T-helper 9 cell (primary cell): ENCODE data around the gene PCDH1.
A peak's percentile ranks its signal among the peaks of the same experiment; 100 is the strongest.
"Not testable (repeated sequence)": the region's sequence is repeated elsewhere in the genome, so short reads cannot be mapped to it uniquely, and the experiment has no call there.

ENCODE experiments used
- DNase-seq: peaks from one replicate; pipeline ENCODE4 v3.0.0-alpha.2; 2020
- total RNA-seq, 2 donors: gene quantifications; one replicate each; lab custom pipeline; 2026; lab: John Stamatoyannopoulos, UW

The PCDH1 gene
- total RNA-seq, result 0 to 0.42 reads per million in 2 donors

- peak; percentile 23 for DNase-seq
These were observed at the start of gene PCDH1 for GRCh38 chr5:141878186-141878710. PCDH1 (minus strand) TSS chr5:141878410; CDS start chr5:141878262, 148 bp downstream.

DNA sequence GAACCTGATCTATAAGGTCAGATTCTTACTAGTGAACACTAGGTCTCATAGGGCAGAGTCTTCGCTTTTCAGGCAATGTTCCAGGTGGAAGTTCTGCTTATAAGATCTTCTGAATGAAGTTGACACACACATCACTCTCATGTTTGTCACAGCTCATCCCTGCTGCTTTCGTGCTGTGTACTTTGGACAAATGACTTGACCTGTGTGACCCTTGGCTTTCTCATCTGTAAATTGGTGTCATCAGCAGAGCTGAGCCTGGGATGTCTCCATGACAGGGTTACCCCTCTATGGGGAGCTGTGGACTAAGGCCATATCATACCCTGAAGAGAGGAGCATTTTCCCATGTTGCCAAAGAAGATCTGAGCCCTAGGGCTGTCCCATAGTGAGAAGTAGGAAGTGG lies 48.2 kb upstream of the PCDH1 start:
- no peak for DNase-seq

- DNase-seq, result peak; percentile 81
These were observed 45.5 kb upstream of the PCDH1 start, which contains the start of gene DELE1 for GRCh38 chr5:141923448-141924313. DELE1 (plus strand) TSS chr5:141923871; CDS start chr5:141923942, 71 bp downstream.

GRCh38 chr5:141922827-141923447 lies 44.7 kb upstream of the PCDH1 start:
- not testable (repeated sequence) for DNase-seq

DNA sequence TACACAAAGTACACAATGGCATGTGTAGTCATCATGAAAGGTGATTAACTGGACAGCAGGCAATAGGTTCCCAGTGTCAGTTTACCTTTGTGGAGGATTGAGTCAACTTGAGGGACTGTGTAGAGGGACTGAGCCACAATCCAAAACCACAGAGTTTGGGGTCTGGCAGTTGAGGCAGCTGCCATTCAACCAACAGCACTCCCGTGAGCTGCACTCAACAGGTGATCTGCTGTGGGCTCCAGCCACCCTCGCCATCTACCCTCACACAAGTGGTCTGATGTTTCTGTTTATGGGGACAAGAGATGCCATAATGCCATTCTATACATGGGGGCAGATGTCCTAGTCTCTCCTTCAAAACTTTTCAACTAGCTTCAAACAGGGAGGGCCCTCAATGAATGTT lies 42.6 kb upstream of the PCDH1 start:
- DNase-seq, result no peak

GRCh38 chr5:141919218-141920119 lies 41.3 kb upstream of the PCDH1 start:
- DNase-seq, result no peak

DNA sequence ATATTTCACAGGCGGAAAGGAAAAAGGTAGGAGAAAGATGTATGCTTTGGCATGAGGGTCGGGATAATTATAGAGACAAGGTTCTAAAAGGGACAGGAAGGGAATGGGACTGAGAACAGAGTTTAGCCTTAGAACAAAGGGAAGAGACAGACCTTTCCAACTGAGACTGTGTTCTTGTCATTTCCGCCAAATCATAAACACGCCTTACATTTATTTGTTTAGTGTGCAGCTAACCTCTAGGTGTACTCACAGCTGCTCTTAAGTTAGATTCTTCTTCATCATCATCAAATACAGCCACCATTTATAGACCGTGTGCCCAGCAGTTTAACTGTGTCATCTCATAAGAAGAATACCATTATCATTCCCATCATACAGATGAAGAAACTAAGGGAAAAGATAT lies 39.5 kb upstream of the PCDH1 start:
- no peak for DNase-seq

GRCh38 chr5:141916522-141916921 lies 38.3 kb upstream of the PCDH1 start:
- no peak for DNase-seq

GRCh38 chr5:141915881-141916336 lies 37.7 kb upstream of the PCDH1 start:
- DNase-seq, result no peak

DNA sequence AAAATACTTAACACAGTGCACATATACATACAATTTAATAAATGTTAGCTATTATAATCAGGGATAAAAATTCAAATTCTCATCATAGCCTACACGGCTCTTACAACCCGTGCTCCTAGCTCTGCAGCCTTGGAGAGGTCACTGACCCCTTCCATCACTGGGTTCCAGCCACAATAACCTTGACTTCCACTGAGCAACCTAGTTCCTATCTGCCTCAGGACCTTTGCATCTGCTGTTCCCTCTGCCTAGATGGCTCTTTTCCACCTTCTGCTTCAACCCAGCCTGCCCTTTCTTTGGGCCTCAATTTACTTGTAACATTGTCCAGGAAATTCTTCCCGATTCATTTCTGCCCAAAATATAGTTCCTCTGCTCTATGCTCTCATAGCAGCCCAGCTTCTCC lies 36.6 kb upstream of the PCDH1 start:
- no peak for DNase-seq

- DNase-seq, result no peak
These were observed 36.1 kb upstream of the PCDH1 start for GRCh38 chr5:141914199-141914743.

GRCh38 chr5:141913560-141914198 lies 35.5 kb upstream of the PCDH1 start:
- DNase-seq, result no peak

GRCh38 chr5:141910271-141910673 lies 32.1 kb upstream of the PCDH1 start:
- no peak for DNase-seq

DNA sequence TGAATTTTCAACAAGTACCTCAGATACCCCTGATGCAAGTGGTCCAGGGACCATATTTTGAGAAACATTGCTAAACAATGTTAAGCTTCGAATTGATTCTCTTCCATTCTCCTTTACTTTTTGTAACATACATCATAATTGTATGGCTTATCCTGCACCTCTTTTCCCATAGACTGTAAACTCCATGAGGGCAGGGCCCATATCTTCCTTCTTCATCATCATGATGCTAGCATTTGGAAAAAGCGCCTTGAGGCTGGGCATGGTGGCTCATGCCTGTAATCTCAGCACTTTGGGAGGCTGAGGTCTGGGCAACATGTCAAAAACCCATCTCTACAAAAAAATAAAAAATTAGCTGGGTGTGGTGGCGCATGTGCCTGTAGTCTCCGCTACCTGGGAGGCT lies 31.0 kb upstream of the PCDH1 start:
- no peak for DNase-seq

DNA sequence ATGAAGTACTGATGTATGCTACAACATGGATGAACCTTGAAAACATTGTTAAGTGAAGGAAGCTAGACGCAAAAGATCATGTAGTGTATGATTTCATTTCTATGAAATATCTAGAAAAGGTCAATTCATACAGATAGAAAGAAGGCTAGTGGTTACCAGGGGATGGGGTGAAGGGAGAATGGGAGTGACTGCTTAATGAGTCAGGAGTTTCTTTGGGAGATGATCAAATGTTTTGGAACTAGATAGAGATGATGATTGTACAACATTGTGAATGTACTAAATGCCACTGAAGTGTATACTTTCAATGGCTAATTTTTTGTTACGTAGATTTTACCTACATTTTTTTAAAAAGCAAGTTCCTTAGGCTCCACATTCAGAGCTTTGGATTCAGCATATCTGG lies 30.6 kb upstream of the PCDH1 start:
- DNase-seq, result no peak

- DNase-seq, result no peak
These were observed 28.8 kb upstream of the PCDH1 start for GRCh38 chr5:141906972-141907371.

GRCh38 chr5:141906517-141906916 lies 28.3 kb upstream of the PCDH1 start:
- DNase-seq, result no peak

DNA sequence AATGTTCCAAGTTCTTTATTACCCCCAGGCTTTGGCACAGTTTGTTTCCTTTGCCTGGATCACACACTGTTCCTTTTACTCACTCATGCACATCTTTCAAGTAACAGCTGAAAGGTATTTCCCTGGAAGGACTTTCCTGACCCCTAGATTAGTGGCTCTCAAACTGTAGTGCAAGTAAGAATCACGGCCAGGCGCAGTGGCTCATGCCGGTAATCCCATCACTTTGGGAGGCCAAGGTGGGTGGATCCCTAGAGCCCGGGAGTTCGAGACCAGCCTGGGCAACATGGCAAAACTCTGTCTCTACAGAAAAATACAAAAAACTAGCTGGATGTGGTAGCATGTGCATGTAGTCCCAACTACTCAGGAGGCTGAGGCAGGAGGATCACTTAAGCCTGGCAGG lies 26.3 kb upstream of the PCDH1 start:
- no peak for DNase-seq

DNA sequence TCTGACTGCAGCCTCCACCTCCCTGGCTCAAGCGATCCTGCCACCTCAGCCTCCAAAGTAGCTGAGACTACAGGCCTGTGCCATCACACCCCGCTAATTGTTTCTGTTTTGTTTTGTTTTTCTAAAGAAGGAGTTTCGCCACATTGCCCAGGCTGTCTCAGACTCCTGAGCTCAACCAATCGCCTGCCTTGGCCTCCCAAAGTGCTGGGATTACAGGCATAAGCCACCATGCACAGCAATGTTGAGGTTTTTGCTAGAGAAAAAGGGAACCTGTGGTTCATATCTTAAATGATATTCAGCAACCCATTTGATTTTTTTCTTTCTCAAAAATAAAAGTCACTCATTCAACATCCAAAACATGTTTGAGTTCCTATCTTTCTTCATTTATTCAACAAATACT lies 25.1 kb upstream of the PCDH1 start:
- no peak for DNase-seq

DNA sequence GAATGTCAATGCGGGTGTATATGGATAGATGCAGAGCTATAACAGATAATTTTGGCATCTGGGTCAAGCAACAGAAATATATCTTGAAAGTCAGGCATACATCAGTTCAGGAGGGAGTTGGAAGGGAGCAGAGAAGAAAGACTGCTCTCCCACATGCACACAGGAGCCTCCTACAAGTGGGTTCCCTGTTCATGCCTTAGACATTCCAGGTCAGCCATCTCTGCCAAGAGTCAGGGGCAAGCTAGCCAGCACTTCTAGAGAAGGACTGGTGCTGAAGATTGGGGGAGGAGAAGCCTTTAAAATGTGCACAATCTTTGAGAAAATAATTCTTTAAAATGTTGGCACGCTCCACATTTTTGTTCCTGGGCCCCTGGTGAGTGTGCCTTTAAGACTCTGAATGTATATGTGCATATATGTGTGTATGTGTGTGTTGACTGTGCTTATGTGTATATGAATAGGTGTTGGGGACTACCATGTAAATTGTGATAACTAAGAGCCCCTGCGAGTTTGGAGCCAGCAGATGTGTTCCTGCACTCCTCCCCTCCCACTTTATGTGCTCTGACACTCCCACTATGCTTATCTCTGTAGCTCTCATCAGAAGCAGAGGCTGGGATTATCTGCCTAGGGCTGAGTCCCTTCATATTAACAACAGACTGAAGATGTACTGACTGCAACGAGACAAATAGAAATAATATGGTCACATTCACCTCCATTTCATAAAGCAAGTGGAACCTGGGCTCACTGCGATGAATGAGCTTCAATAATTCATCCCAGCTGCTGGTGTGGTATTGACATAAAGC lies 24.0 kb upstream of the PCDH1 start:
- no peak for DNase-seq

DNA sequence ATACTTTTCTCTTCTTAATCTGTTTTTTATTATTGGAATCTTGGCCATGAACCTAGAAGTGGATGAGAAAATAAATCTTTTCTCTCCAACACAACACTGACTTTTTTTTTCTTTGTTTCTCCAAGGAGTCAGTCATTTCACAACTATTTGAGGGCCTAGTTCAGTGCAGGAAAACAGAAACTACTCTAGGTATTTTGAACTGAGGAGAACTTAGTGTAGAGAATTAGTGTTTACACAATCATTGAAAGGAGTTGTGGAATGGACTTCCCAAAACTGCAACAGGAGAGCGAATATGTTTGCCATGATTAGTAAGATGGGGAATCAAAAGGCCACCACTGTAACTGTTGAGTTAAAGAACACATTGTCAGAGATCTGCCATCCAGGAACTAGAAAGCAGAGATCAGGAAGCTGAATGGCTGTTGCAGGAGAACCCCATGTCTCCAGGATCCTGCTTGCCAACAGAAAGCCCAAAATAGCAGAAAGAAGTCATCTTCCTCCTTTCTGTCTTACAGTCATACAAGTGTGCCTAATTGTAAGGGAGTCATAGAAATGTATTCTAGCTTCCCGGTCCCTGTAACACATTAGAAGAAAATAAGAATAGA lies 20.3 kb upstream of the PCDH1 start:
- DNase-seq, result no peak
